Bronchial epithelial cell (primary cell): ENCODE data around the gene TCF3. TPM values are rescaled to one million over a fixed set of nuclear protein-coding genes. Genes with fewer than 3 reads are reported as not detected.

Experiments used
- DNase-seq: peaks from one replicate; pipeline ENCODE4 v3.0.0-alpha.2; 2010; ENCODE audit warnings: low read depth
- FAIRE-seq: peaks from 2 replicates; lab custom pipeline; 2011; peaks lifted over from hg19 to GRCh38; lab: Jason Lieb, UNC
- H3K27me3 ChIP-seq: 2 replicates; pipeline ENCODE4 v1.5.1; 2011; ENCODE audit warnings: low read length; ENCODE audit not compliant: control insufficient read depth, insufficient read depth
- H3K36me3 ChIP-seq: 2 replicates; pipeline ENCODE4 v1.5.1; 2011; ENCODE audit warnings: low read length; ENCODE audit not compliant: control insufficient read depth, insufficient read depth
- H3K4me3 ChIP-seq: 2 replicates; pipeline ENCODE4 v1.5.1; 2011; ENCODE audit warnings: mild to moderate bottlenecking, low read depth, low read length, control low read depth
- CTCF ChIP-seq: IDR thresholded peaks from 2 replicates; pipeline ENCODE4 v1.5.1; 2011; ENCODE audit warnings: mild to moderate bottlenecking, moderate library complexity, low read length, control low read depth, inconsistent platforms; ENCODE audit not compliant: insufficient read depth, severe bottlenecking
- total RNA-seq: library from RNA; depleted of rRNA; stranded (reverse); fragments of >200 nt; gene quantifications from 2 replicates; pipeline ENCODE4 v1.2.1, GENCODE V29; 2014

Gene TCF3
- total RNA-seq, 1 donor from 2014 or later, result 68.2 TPM

DNA sequence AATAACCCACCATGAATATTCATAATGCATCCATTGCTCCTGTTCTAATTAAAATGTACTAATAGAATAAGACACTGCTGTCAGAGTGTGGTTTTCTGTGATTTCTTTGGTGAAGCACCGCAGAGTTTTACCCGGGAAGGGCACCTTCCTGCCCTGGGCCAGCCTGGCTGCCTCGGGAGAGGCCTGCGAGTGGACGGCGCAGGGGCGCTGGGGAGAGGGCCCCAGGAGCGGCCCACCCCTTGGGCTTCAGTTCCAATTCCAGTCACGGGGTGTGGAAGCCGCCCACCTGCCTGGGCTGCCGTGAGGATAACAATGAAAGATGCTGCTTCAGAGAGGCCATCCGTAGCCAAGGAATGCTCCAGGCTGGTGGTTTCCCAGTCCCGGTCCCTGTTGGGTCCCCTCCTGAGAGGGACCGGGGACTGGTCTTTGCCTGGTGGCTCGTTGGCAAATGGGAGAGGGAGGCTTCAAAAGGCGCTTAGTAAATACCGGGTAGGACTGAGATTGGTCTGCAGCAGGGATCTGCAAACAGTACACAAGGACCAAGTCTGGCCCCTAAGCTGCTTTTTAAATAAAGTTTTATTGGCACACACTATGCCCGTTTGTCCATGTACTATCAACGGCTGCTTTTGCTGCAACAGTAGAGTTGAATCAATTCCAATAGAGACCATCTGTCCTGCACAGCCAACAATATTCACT, 18.0 kb downstream of the TCF3 start:
- TF ChIP-seq CTCF, result no peak
- Histone ChIP-seq H3K27me3 (no peaks in the 10 kb centered on the region), H3K4me3 (no peak overlapping the region), H3K36me3 (peaks cover 27% of the 10 kb centered on the region)
- FAIRE-seq (no peak), DNase-seq (no peak)

DNA sequence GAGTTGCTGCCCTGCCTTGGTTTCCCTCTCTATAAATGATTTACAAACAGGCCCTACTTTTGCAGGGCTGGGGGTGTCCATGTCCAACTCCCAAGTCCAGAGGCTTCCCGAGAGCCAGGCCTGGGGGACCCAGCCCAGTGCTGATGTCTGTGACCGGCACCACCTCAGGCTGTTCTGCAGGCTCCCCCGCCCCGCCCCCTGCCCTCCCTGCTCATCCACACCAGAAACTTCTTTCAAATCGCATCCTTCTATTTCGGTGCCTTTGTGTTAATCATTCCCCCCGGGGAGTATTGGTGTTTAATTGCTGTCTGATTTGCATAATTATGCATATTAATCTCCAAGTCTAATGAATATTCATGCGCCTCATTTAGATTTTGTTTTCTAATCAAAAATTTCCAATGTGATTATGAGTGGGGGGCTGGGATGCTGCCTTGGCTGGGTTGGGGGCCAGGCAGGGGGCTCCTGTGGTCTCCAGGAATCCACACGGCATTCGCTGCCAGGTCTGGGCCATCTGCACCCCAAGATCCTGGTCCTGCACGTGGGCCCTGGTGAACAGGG, 19.1 kb downstream of the TCF3 start:
- Histone ChIP-seq H3K4me3 (no peak overlapping the region), H3K36me3 (peaks cover 23% of the 10 kb centered on the region), H3K27me3 (no peaks in the 10 kb centered on the region)
- DNase-seq (no peak), FAIRE-seq (no peak)
- TF ChIP-seq CTCF, result no peak

DNA sequence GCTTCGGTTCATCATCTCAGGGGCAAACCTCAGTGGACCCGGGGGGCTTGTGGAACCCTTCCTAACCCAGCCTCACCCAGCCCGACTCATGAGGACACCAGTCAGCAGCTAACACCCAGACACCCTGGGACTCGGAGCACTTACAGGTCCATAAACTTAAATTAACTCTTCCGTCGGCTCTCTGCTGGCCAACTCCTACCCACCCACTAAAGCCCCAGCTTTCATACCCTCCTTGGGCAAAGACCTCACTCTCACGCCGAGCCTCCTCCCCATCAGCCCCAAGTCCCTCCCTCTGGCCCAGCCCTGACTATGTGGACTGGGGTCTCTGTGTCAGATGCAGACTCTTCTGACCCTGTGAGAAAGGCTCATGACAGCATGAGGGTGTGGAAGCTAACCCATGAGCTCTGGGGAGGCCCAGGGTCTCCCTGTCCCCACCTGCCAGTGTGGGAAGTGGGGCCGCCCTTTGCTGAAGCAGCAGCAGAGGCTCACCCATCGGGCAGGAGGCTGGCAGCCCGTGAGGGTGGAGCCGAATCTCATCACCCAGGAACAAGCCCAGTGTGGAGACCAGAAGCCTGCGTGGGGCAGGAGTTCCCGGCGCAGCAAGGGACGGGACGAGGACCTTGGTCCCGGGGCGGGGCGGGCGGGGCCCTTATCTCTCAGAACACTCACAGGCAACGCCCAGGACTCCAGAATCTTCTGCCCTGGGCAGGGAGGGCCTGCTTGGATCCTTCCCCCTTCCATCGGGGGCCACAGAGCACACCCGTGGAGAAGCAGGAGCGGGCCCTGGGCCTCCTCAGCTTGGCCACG, 19.8 kb downstream of the TCF3 start:
- peaks cover 21% of the 10 kb centered on the region for H3K36me3 ChIP-seq
- FAIRE-seq (no peak), DNase-seq (no peak)
- no peaks in the 10 kb centered on the region for H3K27me3 ChIP-seq
- TF ChIP-seq CTCF, result no peak
- H3K4me3 ChIP-seq, result no peak overlapping the region

DNA sequence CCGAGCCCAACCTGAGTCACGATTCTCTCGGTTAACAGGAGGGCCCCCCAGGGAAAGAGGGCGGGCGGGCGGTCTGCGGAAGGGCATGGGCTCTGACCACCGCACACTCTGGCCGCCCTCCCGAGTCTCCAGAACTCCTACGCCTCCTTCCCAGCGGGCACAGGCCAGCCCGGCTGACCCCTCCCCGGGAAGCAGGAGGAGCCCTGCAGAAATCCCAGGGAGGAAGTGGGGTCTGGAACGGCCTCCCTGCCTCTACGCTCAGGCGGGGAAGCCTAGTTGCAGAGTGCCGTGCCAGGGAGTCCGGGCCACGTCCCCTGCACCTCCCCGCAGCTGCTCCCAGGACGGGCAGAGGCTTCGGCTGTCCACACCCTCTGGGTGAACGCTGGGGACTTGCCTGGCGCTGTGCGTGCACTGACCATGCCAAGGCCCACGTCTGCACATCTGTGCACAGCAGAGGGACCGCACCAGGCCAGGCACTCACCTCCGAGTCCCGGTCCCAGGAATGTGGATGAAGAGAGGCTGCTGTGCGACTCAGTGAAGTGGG, 20.8 kb downstream of the TCF3 start:
- FAIRE-seq (no peak), DNase-seq (no peak)
- Histone ChIP-seq H3K27me3 (no peaks in the 10 kb centered on the region), H3K36me3 (peaks cover 21% of the 10 kb centered on the region), H3K4me3 (no peak overlapping the region)
- no peak for TF ChIP-seq CTCF

GRCh38 chr19:1630811-1631210, 21.6 kb downstream of the TCF3 start:
- TF ChIP-seq CTCF, result no peak
- H3K36me3 ChIP-seq, result peaks cover 22% of the 10 kb centered on the region

More at GRCh38 chr19:1630811-1631210, 21.6 kb downstream of the TCF3 start:
- DNase-seq (no peak), FAIRE-seq (no peak)
- no peak overlapping the region for H3K4me3 ChIP-seq
- no peaks in the 10 kb centered on the region for H3K27me3 ChIP-seq
